Gastrocnemius medialis (tissue), 4 donors: ENCODE data around the gene COQ5.

Source experiments
- CTCF ChIP-seq, 5 experiments: fragments of 450-650 bp in 3 of 5; fragments of 200-600 bp in 2 of 5; sonication (generic) in 2 of 5; IDR thresholded peaks in 4 of 5; conservative IDR thresholded peaks in 1 of 5; 1 replicate in 4 of 5; 2 replicates in 1 of 5; pipeline ENCODE4 v1.5.1; 2016 to 2019; ENCODE audit warnings: antibody characterized with exemption in 5 of 5, mild to moderate bottlenecking in 3 of 5, moderate library complexity in 3 of 5
- POLR2A ChIP-seq, 2 donors: fragments of 450-650 bp; IDR thresholded peaks; one replicate each; pipeline ENCODE4 v1.6.1; 2017; ENCODE audit warnings: antibody characterized with exemption in 2 of 2, mild to moderate bottlenecking in 2 of 2, moderate library complexity in 2 of 2

GRCh38 chr12:120474616-120474960 is 54.4 kb downstream of the COQ5 start:
- no peak for TF ChIP-seq CTCF (IDR thresholded peaks at IDR 0.05 in 4 of 5, conservative IDR thresholded peaks at IDR 0.05 in 1 of 5)
- no peak for TF ChIP-seq POLR2A (IDR thresholded peaks at IDR 0.05)
